Activated naive CD4-positive, alpha-beta T cell treated with anti-CD3 and anti-CD28 coated beads for 36 hours (primary cell): ENCODE measurements around the gene CES4A. TPM values are rescaled to one million over a fixed set of nuclear protein-coding genes. Genes with fewer than 3 reads are reported as not detected.
"Not testable (repeated sequence)": the region's sequence is repeated elsewhere in the genome, so short reads cannot be mapped to it uniquely, and the experiment has no call there.

Source experiments
- CTCF ChIA-PET: fragments of 350-600 bp; sonication (Branson Sonifier 250); formaldehyde crosslinking; loops from one replicate; lab custom pipeline; 2021; ENCODE audit warnings: antibody characterized with exemption; lab: Charles Lee
- DNase-seq: peaks from one replicate; pipeline ENCODE4 v3.0.0-alpha.2; 2020
- H3K27ac Mint-ChIP-seq: one replicate; pipeline ENCODE4 v1.8.0; 2021; ENCODE audit warnings: mild to moderate bottlenecking, mixed read lengths
- H3K27me3 Mint-ChIP-seq: one replicate; pipeline ENCODE4 v1.8.0; 2021; ENCODE audit warnings: low read depth, mixed read lengths
- H3K36me3 Mint-ChIP-seq: one replicate; pipeline ENCODE4 v1.8.0; 2021; ENCODE audit warnings: low read depth, mixed read lengths
- H3K4me1 Mint-ChIP-seq: one replicate; pipeline ENCODE4 v1.8.0; 2021; ENCODE audit warnings: low read depth, mixed read lengths
- H3K4me3 Mint-ChIP-seq: one replicate; pipeline ENCODE4 v1.8.0; 2021; ENCODE audit warnings: mild to moderate bottlenecking, moderate library complexity, mixed read lengths
- H3K9me3 Mint-ChIP-seq: one replicate; pipeline ENCODE4 v1.8.0; 2021; ENCODE audit warnings: mixed read lengths
- intact Hi-C: fragments of 100-400 bp; cut with micrococcal nuclease; formaldehyde crosslinking; loops from one replicate; pipeline ENCODE4 v1.15.1; 2023
- total RNA-seq, 2 experiments: library from RNA; stranded (reverse); gene quantifications; one replicate each; pipeline ENCODE4 v1.2.3, GENCODE V29; 2021

CES4A gene
- total RNA-seq, 2 experiments from 2014 or later: 4.9 to 5.1 TPM

GRCh38 chr16:66948134-66948836 lies 40.1 kb upstream of the CES4A start:
- DNase-seq: no peak
- Mint-ChIP-seq H3K9me3 (no peaks in the 10 kb centered on the region), H3K4me1 (peaks cover 17% of the 10 kb centered on the region), H3K4me3 (peak overlapping the region; percentile 81), H3K27ac (no peak overlapping the region), H3K27me3 (peaks cover 34% of the 10 kb centered on the region), H3K36me3 (no peaks in the 10 kb centered on the region)
- intact Hi-C loops: no loop called here
- CTCF ChIA-PET: interaction anchor here (1.0 to 1.1 kb wide), 2 partner anchors 197 to 237 kb away, joined by 3 to 5 read pairs; no protein-coding TSS in a partner anchor

- Mint-ChIP-seq H3K27ac (no peak overlapping the region), H3K36me3 (no peaks in the 10 kb centered on the region), H3K4me1 (peaks cover 17% of the 10 kb centered on the region), H3K27me3 (peaks cover 35% of the 10 kb centered on the region), H3K4me3 (peak overlapping the region; percentile 81), H3K9me3 (no peaks in the 10 kb centered on the region)
- intact Hi-C loops: no loop called here
- DNase-seq: no peak
- CTCF ChIA-PET: interaction anchor here (0.5 kb wide), 1 partner anchor 455 kb away, joined by 3 read pairs; no protein-coding TSS in a partner anchor
Measured at GRCh38 chr16:66948837-66949225, 39.6 kb upstream of the CES4A start.

DNA sequence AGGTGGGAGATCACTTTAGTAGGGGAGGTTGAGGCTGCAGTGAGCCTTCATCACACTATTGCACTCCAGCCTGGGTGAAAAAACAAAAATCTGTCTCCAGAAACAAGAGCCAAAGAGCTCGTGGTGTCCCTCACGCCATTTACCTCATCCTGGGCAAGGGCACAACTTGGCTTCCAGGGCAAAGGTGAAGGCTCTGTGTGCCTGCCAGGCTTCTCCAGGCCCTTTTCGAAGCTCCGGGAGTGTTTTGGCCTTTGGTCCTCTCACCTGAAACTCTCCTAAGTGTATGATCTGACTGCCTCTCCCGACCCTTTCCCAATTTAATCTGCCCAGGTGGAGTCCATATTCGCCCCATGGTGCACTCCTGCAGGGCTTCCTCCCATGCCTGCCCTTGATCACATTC lies 38.9 kb upstream of the CES4A start:
- CTCF ChIA-PET: interaction anchor here (0.5 kb wide), 1 partner anchor 454 kb away, joined by 3 read pairs; no protein-coding TSS in a partner anchor
- no peak for DNase-seq
- Mint-ChIP-seq H3K27ac (no peak overlapping the region), H3K27me3 (peaks cover 38% of the 10 kb centered on the region), H3K4me1 (peaks cover 18% of the 10 kb centered on the region), H3K9me3 (no peaks in the 10 kb centered on the region), H3K4me3 (no peak overlapping the region), H3K36me3 (no peaks in the 10 kb centered on the region)
- intact Hi-C loops: no loop called here

DNA sequence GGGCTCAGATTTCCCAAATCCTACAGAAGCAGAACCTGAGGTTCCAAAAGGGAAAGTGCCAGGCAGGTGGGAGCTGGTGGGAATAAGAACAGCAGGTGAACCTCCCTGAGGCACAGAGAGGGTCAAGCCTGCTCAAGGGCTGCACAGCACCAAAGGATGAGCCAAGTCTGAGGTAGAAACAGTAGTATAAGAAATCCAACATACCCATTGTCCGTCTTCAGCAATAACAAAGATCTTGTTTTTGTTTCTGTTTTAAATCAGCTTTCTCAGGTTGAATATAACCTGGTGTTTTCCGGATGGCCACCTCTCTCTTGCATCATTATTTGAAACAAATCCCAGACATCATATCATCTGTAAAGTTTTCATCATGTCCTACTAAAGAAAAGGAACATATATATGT lies 38.0 kb upstream of the CES4A start:
- Mint-ChIP-seq H3K9me3 (no peaks in the 10 kb centered on the region), H3K27ac (no peak overlapping the region), H3K36me3 (no peaks in the 10 kb centered on the region), H3K4me1 (peaks cover 18% of the 10 kb centered on the region), H3K27me3 (peaks cover 38% of the 10 kb centered on the region), H3K4me3 (no peak overlapping the region)
- intact Hi-C loops: loop anchor here (10.0 kb wide), 1 partner anchor 464 kb away; the partner anchor contains the start of gene ZDHHC1
- DNase-seq: no peak
- CTCF ChIA-PET: interaction anchor here (0.7 kb wide), 1 partner anchor 9 kb away, joined by 3 read pairs; no protein-coding TSS in a partner anchor

GRCh38 chr16:66950971-66951790 lies 37.2 kb upstream of the CES4A start:
- H3K36me3 Mint-ChIP-seq: no peaks in the 10 kb centered on the region
- no peak overlapping the region for H3K4me3 Mint-ChIP-seq
- H3K27me3 Mint-ChIP-seq: peaks cover 38% of the 10 kb centered on the region
- no peak for DNase-seq
- no peak overlapping the region for H3K27ac Mint-ChIP-seq
- CTCF ChIA-PET: interaction anchor here (1.6 kb wide), 1 partner anchor 10 kb away, joined by 4 read pairs; the partner anchor contains the start of gene CES3
- peaks cover 18% of the 10 kb centered on the region for H3K4me1 Mint-ChIP-seq
- intact Hi-C loops: loop anchor here (10.0 kb wide), 1 partner anchor 464 kb away; the partner anchor contains the start of gene ZDHHC1
- H3K9me3 Mint-ChIP-seq: no peaks in the 10 kb centered on the region

DNA sequence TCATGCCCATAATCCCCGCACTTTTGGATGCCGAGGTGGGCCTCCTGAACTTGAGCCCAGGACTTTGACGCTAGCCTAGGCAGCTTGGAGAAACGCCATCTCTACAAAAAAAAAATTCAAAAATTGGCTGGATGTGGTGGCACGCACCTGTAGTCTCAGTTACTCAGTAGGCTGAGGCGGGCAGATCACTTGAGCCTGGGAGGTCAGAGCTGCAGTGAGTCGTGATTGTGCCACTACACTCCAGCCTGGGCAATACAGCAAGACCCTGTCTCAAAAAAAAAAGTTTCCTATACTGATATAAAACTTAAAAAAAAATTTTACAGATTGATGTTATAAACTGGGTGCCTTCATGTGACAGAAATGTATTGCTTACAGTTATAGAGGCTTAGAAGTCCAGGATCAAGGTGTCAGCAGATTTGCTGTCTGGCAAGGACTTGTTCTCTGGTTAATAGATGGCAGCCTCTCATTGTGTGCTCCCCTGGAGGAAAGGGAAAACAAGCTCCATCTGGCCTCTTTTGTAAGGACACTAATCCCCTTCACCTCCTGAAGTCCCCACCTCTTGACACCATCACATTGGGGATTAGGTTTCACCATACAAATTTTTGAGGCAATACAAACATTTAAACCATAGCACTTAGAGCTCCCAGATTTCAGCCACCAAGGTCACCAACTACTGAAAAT lies 35.8 kb upstream of the CES4A start:
- peaks cover 16% of the 10 kb centered on the region for H3K4me1 Mint-ChIP-seq
- peaks cover 38% of the 10 kb centered on the region for H3K27me3 Mint-ChIP-seq
- no peak overlapping the region for H3K27ac Mint-ChIP-seq
- intact Hi-C loops: loop anchor here (10.0 kb wide), 1 partner anchor 462 kb away; the partner anchor contains the start of gene ZDHHC1
- no peak overlapping the region for H3K4me3 Mint-ChIP-seq
- H3K9me3 Mint-ChIP-seq: no peaks in the 10 kb centered on the region
- no peaks in the 10 kb centered on the region for H3K36me3 Mint-ChIP-seq
- no peak for DNase-seq
- CTCF ChIA-PET: interaction anchor here (0.6 to 2.8 kb wide), 12 partner anchors 8 to 218 kb away, joined by 3 to 13 read pairs (median 4); partner anchors contain the start of genes CES3 and NOL3

GRCh38 chr16:66953462-66954096 lies 34.8 kb upstream of the CES4A start:
- CTCF ChIA-PET: interaction anchor here (0.6 to 2.8 kb wide), 14 partner anchors 10 to 232 kb away, joined by 3 to 13 read pairs (median 4); partner anchors contain the start of gene NOL3
- peaks cover 32% of the 10 kb centered on the region for H3K27me3 Mint-ChIP-seq
- H3K4me3 Mint-ChIP-seq: no peak overlapping the region
- no peaks in the 10 kb centered on the region for H3K9me3 Mint-ChIP-seq
- H3K4me1 Mint-ChIP-seq: peaks cover 12% of the 10 kb centered on the region
- H3K36me3 Mint-ChIP-seq: no peaks in the 10 kb centered on the region
- DNase-seq: no peak
- intact Hi-C loops: loop anchor here (1.0 to 10.0 kb wide), 8 partner anchors 24 to 461 kb away; partner anchors contain the start of genes PLEKHG4 and ZDHHC1
- H3K27ac Mint-ChIP-seq: no peak overlapping the region

GRCh38 chr16:66954097-66954659 lies 34.2 kb upstream of the CES4A start:
- H3K9me3 Mint-ChIP-seq: no peaks in the 10 kb centered on the region
- H3K27me3 Mint-ChIP-seq: peaks cover 27% of the 10 kb centered on the region
- peaks cover 14% of the 10 kb centered on the region for H3K4me1 Mint-ChIP-seq
- CTCF ChIA-PET: interaction anchor here (0.6 to 2.8 kb wide), 13 partner anchors 9 to 1309 kb away, joined by 3 to 13 read pairs (median 4); no protein-coding TSS in a partner anchor
- peak; percentile 90 for DNase-seq
- H3K27ac Mint-ChIP-seq: no peak overlapping the region
- intact Hi-C loops: loop anchor here (1.0 to 10.0 kb wide), 8 partner anchors 23 to 461 kb away; partner anchors contain the start of genes PLEKHG4 and ZDHHC1
- no peak overlapping the region for H3K4me3 Mint-ChIP-seq
- no peaks in the 10 kb centered on the region for H3K36me3 Mint-ChIP-seq

DNA sequence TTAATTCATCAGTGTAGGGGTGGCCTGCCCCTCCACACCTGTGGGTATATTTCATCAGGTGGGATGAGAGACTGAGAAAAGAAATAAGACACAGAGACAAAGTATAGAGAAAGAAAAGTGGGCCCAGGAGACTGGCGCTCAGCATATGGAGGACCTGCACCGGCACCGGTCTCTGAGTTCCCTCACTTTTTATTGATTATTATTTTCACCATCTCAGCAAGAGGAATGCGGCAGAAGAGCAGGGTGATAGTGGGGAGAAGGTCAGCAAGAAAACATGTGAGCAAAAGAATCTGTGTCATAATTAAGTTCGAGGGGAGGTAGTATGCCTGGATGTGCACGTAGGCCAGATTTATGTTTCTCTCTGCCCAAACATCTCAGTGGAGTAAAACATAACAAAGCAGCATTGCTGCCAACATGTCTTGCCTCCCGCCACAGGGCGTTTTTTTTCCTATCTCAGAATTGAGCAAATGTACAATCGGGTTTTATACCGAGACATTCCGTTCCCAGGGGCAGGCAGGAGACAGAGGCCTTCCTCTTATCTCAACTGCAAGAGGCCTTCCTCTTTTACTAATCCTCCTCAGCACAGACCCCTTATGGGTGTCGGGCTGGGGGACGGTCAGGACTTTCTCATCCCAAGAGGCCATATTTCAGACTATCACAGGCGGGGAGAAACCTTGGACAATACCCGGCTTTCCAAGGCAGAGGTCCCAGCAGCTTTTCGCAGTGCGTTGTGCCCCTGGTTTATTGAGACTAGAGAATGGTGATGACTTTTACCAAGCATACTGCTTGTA lies 32.8 kb upstream of the CES4A start:
- intact Hi-C loops: loop anchor here (2.0 to 10.0 kb wide), 3 partner anchors 61 to 459 kb away; partner anchors contain the start of genes PLEKHG4 and ZDHHC1
- CTCF ChIA-PET: interaction anchor here (0.6 to 2.1 kb wide), 3 partner anchors 16 to 198 kb away, joined by 3 to 5 read pairs (median 4); no protein-coding TSS in a partner anchor
- H3K27ac Mint-ChIP-seq, DNase-seq, H3K36me3 Mint-ChIP-seq, H3K9me3 Mint-ChIP-seq, H3K4me3 Mint-ChIP-seq: not testable (repeated sequence)
- peaks cover 15% of the 10 kb centered on the region for H3K27me3 Mint-ChIP-seq
- peaks cover 13% of the 10 kb centered on the region for H3K4me1 Mint-ChIP-seq

- H3K4me3 Mint-ChIP-seq, H3K36me3 Mint-ChIP-seq, DNase-seq, H3K27ac Mint-ChIP-seq, H3K9me3 Mint-ChIP-seq: not testable (repeated sequence)
- Mint-ChIP-seq H3K4me1 (peaks cover 12% of the 10 kb centered on the region), H3K27me3 (peaks cover 14% of the 10 kb centered on the region)
- intact Hi-C loops: loop anchor here (10.0 kb wide), 1 partner anchor 459 kb away; the partner anchor contains the start of gene ZDHHC1
- CTCF ChIA-PET: interaction anchor here (0.6 to 2.1 kb wide), 4 partner anchors 16 to 198 kb away, joined by 3 to 5 read pairs (median 4); partner anchors contain the start of gene B3GNT9
Measured at GRCh38 chr16:66956154-66956457, 32.3 kb upstream of the CES4A start.
